CD4-positive, alpha-beta T cell treated with Interleukin-2 at 100 ng/mL for 4 hours (primary cell): Measurements from ENCODE around the gene MRAP.

Experiments
- DNase-seq: peaks from one replicate; pipeline ENCODE4 v3.0.0-alpha.2; 2020; ENCODE audit warnings: low spot score

The MRAP gene

GRCh38 chr21:32322676-32323075 lies 24.0 kb downstream of the MRAP start:
- no peak for DNase-seq

- no peak for DNase-seq
These were observed 27.1 kb downstream of the MRAP start for GRCh38 chr21:32325706-32326105.

GRCh38 chr21:32328595-32328994 lies 29.9 kb downstream of the MRAP start:
- no peak for DNase-seq

- no peak for DNase-seq
These were observed 30.7 kb downstream of the MRAP start for GRCh38 chr21:32329331-32329730.

GRCh38 chr21:32329776-32330175 lies 31.1 kb downstream of the MRAP start:
- DNase-seq, result no peak

GRCh38 chr21:32330784-32331311 lies 32.2 kb downstream of the MRAP start:
- no peak for DNase-seq

GRCh38 chr21:32331444-32332305 lies 33.0 kb downstream of the MRAP start:
- DNase-seq, result no peak

- DNase-seq, result no peak
These were observed 33.9 kb downstream of the MRAP start for GRCh38 chr21:32332463-32332951.

GRCh38 chr21:32333953-32334673 lies 35.5 kb downstream of the MRAP start:
- DNase-seq, result no peak

- DNase-seq, result no peak
These were observed 36.4 kb downstream of the MRAP start for GRCh38 chr21:32334980-32335531.

GRCh38 chr21:32335601-32336575 lies 37.2 kb downstream of the MRAP start:
- no peak for DNase-seq

GRCh38 chr21:32336711-32337110 lies 38.1 kb downstream of the MRAP start:
- no peak for DNase-seq

GRCh38 chr21:32337206-32337605 lies 38.6 kb downstream of the MRAP start:
- DNase-seq, result no peak

- DNase-seq, result no peak
These were observed 39.7 kb downstream of the MRAP start for GRCh38 chr21:32338209-32338921.

- DNase-seq, result no peak
These were observed 42.5 kb downstream of the MRAP start for GRCh38 chr21:32340863-32341848.

- DNase-seq, result no peak
These were observed 48.3 kb downstream of the MRAP start for GRCh38 chr21:32346951-32347350.

GRCh38 chr21:32347351-32347750 lies 48.7 kb downstream of the MRAP start:
- DNase-seq, result no peak

- no peak for DNase-seq
These were observed 49.3 kb downstream of the MRAP start for GRCh38 chr21:32347977-32348376.

- no peak for DNase-seq
These were observed 50.1 kb downstream of the MRAP start for GRCh38 chr21:32348604-32349332.
